ENCODE measurements around the gene BCAS3.
"Not testable (repeated sequence)": the region's sequence is repeated elsewhere in the genome, so short reads cannot be mapped to it uniquely, and the experiment has no call there.

The BCAS3 gene

DNA sequence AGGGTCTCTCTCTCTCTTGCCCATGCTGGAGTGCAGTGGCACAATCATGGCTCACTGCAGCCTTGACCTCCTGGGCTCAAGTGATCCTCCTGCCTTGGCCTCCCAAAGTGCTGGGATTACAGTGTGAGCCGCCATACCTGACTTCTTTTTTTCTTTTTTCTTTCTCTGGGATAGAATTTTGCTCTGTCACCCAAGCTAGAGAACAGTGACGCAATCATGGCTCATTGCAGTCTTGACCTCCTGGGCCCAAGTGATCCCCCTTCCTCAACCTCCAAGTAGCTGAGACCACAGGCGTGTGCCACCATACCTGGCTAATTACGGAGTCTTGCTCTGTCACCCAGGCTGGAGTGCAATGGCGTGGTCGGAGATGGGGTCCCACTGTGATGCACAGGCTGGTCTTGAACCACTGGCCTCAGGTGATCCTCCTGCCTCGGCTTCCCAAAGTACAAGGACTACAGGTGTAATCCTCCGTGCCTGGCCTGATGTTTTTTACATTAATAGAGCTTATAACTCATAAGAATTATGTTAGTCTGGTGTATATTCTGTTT, 76.5 kb downstream of the BCAS3 start:
- TF ChIP-seq, protein P1, sequence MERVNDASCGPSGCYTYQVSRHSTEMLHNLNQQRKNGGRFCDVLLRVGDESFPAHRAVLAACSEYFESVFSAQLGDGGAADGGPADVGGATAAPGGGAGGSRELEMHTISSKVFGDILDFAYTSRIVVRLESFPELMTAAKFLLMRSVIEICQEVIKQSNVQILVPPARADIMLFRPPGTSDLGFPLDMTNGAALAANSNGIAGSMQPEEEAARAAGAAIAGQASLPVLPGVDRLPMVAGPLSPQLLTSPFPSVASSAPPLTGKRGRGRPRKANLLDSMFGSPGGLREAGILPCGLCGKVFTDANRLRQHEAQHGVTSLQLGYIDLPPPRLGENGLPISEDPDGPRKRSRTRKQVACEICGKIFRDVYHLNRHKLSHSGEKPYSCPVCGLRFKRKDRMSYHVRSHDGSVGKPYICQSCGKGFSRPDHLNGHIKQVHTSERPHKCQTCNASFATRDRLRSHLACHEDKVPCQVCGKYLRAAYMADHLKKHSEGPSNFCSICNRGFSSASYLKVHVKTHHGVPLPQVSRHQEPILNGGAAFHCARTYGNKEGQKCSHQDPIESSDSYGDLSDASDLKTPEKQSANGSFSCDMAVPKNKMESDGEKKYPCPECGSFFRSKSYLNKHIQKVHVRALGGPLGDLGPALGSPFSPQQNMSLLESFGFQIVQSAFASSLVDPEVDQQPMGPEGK (CRISPR knock-in tag; IDR thresholded peaks at IDR 0.05; ENCODE audit: borderline replicate concordance), result no peak
- TF ChIP-seq, protein P2, sequence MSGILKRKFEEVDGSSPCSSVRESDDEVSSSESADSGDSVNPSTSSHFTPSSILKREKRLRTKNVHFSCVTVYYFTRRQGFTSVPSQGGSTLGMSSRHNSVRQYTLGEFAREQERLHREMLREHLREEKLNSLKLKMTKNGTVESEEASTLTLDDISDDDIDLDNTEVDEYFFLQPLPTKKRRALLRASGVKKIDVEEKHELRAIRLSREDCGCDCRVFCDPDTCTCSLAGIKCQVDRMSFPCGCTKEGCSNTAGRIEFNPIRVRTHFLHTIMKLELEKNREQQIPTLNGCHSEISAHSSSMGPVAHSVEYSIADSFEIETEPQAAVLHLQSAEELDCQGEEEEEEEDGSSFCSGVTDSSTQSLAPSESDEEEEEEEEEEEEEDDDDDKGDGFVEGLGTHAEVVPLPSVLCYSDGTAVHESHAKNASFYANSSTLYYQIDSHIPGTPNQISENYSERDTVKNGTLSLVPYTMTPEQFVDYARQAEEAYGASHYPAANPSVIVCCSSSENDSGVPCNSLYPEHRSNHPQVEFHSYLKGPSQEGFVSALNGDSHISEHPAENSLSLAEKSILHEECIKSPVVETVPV (CRISPR knock-in tag; IDR thresholded peaks at IDR 0.05), result no peak
- TF ChIP-seq, protein P3, sequence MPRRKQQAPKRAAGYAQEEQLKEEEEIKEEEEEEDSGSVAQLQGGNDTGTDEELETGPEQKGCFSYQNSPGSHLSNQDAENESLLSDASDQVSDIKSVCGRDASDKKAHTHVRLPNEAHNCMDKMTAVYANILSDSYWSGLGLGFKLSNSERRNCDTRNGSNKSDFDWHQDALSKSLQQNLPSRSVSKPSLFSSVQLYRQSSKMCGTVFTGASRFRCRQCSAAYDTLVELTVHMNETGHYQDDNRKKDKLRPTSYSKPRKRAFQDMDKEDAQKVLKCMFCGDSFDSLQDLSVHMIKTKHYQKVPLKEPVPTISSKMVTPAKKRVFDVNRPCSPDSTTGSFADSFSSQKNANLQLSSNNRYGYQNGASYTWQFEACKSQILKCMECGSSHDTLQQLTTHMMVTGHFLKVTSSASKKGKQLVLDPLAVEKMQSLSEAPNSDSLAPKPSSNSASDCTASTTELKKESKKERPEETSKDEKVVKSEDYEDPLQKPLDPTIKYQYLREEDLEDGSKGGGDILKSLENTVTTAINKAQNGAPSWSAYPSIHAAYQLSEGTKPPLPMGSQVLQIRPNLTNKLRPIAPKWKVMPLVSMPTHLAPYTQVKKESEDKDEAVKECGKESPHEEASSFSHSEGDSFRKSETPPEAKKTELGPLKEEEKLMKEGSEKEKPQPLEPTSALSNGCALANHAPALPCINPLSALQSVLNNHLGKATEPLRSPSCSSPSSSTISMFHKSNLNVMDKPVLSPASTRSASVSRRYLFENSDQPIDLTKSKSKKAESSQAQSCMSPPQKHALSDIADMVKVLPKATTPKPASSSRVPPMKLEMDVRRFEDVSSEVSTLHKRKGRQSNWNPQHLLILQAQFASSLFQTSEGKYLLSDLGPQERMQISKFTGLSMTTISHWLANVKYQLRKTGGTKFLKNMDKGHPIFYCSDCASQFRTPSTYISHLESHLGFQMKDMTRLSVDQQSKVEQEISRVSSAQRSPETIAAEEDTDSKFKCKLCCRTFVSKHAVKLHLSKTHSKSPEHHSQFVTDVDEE (CRISPR knock-in tag; IDR thresholded peaks at IDR 0.05), result no peak
- TF ChIP-seq BACH2 (CRISPR knock-in tag; IDR thresholded peaks at IDR 0.05; ENCODE audit: borderline replicate concordance), result no peak
- no peak for TF ChIP-seq ISL1 (CRISPR knock-in tag; IDR thresholded peaks at IDR 0.05)
- no peak for TF ChIP-seq ZNF565 (CRISPR knock-in tag; conservative IDR thresholded peaks at IDR 0.05; ENCODE audit: low read depth)
- no peak for TF ChIP-seq ZFP30 (CRISPR knock-in tag; IDR thresholded peaks at IDR 0.05)
- no peak for TF ChIP-seq RARB (CRISPR knock-in tag; IDR thresholded peaks at IDR 0.05)
- TF ChIP-seq, protein P4, sequence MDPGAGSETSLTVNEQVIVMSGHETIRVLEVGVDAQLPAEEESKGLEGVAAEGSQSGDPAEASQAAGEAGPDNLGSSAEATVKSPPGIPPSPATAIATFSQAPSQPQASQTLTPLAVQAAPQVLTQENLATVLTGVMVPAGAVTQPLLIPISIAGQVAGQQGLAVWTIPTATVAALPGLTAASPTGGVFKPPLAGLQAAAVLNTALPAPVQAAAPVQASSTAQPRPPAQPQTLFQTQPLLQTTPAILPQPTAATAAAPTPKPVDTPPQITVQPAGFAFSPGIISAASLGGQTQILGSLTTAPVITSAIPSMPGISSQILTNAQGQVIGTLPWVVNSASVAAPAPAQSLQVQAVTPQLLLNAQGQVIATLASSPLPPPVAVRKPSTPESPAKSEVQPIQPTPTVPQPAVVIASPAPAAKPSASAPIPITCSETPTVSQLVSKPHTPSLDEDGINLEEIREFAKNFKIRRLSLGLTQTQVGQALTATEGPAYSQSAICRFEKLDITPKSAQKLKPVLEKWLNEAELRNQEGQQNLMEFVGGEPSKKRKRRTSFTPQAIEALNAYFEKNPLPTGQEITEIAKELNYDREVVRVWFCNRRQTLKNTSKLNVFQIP (CRISPR knock-in tag; IDR thresholded peaks at IDR 0.05; ENCODE audit: borderline replicate concordance, low read depth), result no peak
- no peak for TF ChIP-seq PPARA (CRISPR knock-in tag; IDR thresholded peaks at IDR 0.05; ENCODE audit: borderline replicate concordance)
- TF ChIP-seq OSR1 (CRISPR knock-in tag; IDR thresholded peaks at IDR 0.05), result no peak
- TF ChIP-seq GLIS3 (CRISPR knock-in tag; IDR thresholded peaks at IDR 0.05), result no peak
- no peak for ATAC-seq

DNA sequence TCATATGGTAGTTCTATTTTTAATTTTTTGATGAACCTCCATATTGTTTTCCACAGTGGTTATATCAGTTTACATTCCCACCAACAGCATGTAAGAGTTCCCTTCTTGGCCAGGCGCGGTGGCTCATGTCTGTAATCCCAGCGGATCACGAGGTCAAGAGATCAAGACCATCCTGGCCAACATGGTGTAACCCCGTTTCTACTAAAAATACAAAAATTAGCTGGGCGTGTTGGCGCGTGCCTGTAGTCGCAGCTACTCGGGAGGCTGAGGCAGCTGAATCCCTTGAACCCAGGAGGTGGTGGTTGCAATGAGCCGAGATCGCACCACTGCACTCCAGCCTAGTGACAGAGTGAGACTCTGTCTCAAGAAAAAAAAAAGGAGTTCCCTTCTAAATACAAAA, 79.1 kb downstream of the BCAS3 start:
- not testable (repeated sequence) for ATAC-seq

DNA sequence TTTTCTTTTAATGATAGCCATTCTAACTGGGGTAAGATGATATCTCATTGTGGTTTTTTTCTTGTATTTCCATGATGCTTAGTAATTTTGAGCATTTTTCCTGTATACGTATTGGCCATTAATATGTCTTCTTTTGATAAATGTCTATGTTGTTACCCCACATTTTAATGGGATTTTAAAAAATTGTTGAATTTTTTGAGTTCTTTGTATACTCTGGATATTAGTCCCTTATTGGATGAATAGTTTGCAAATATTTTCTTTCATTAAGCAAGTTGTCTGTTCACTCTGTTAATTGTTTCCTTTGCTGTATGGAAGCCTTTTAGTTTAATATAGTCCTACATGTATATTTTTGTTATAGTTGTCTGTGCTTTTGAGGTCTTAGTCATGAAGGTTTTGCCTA, 79.8 kb downstream of the BCAS3 start:
- TF ChIP-seq CSDC2 (CRISPR knock-in tag; IDR thresholded peaks at IDR 0.05) (no peak), ARNTL (CRISPR knock-in tag; IDR thresholded peaks at IDR 0.05; ENCODE audit: borderline replicate concordance, low read depth) (no peak), ZC3H10 (CRISPR knock-in tag; IDR thresholded peaks at IDR 0.05) (no peak), SNAI2 (CRISPR knock-in tag; IDR thresholded peaks at IDR 0.05) (no peak), ESRRG (CRISPR knock-in tag; IDR thresholded peaks at IDR 0.05) (no peak), ISL1 (CRISPR knock-in tag; IDR thresholded peaks at IDR 0.05) (no peak), ZNF70 (CRISPR knock-in tag; IDR thresholded peaks at IDR 0.05) (no peak), OSR1 (CRISPR knock-in tag; IDR thresholded peaks at IDR 0.05) (no peak), BACH2 (CRISPR knock-in tag; IDR thresholded peaks at IDR 0.05; ENCODE audit: borderline replicate concordance) (no peak), RARB (CRISPR knock-in tag; IDR thresholded peaks at IDR 0.05) (no peak), TCF4 (CRISPR knock-in tag; IDR thresholded peaks at IDR 0.05; ENCODE audit: borderline replicate concordance) (no peak), PPARA (CRISPR knock-in tag; IDR thresholded peaks at IDR 0.05; ENCODE audit: borderline replicate concordance) (no peak), ZFP3 (CRISPR knock-in tag; IDR thresholded peaks at IDR 0.05) (no peak), ZFP30 (CRISPR knock-in tag; IDR thresholded peaks at IDR 0.05) (no peak)
- TF ChIP-seq, protein P2 (CRISPR knock-in tag; IDR thresholded peaks at IDR 0.05), result no peak
- TF ChIP-seq, protein P4 (CRISPR knock-in tag; IDR thresholded peaks at IDR 0.05; ENCODE audit: borderline replicate concordance, low read depth), result no peak
- TF ChIP-seq, protein P1 (CRISPR knock-in tag; IDR thresholded peaks at IDR 0.05; ENCODE audit: borderline replicate concordance), result no peak
- no peak for ATAC-seq
